GOT3 (cell line): ENCODE data around the gene DDX39B.

Experiments
- DNase-seq: peaks from one replicate; lab custom pipeline; 2025; ENCODE audit warnings: mixed read lengths; lab: John Stamatoyannopoulos, UW

The DDX39B gene

GRCh38 chr6:31547727-31548543 is 6.1 kb upstream of the DDX39B start:
- DNase-seq, result no peak

- DNase-seq, result peak; percentile 75
These were observed 5.3 kb upstream of the DDX39B start, which contains the start of gene NFKBIL1 for GRCh38 chr6:31546958-31547726. NFKBIL1 (plus strand) TSS chr6:31547608; CDS start chr6:31547695, 87 bp downstream.

GRCh38 chr6:31546339-31546957 is 4.6 kb upstream of the DDX39B start, which contains the start of gene ATP6V1G2:
ATP6V1G2 (minus strand) TSS chr6:31546608; CDS start chr6:31546559, 49 bp downstream.
- peak; percentile 72 for DNase-seq

- DNase-seq, result no peak
These were observed 3.5 kb upstream of the DDX39B start for GRCh38 chr6:31545291-31545690.

GRCh38 chr6:31544676-31545075 is 2.9 kb upstream of the DDX39B start:
- DNase-seq, result no peak

- DNase-seq, result no peak
These were observed 1.8 kb upstream of the DDX39B start for GRCh38 chr6:31543639-31544038.

- no peak for DNase-seq
These were observed 645 bp downstream of the DDX39B start for GRCh38 chr6:31541059-31541657.

GRCh38 chr6:31540640-31541039 is 1.2 kb downstream of the DDX39B start:
- DNase-seq, result no peak

GRCh38 chr6:31538805-31539400 is 2.9 kb downstream of the DDX39B start:
- DNase-seq, result no peak

- no peak for DNase-seq
These were observed 6.1 kb downstream of the DDX39B start for GRCh38 chr6:31535538-31536324.

- no peak for DNase-seq
These were observed 7.2 kb downstream of the DDX39B start for GRCh38 chr6:31534521-31535040.

- DNase-seq, result no peak
These were observed 7.8 kb downstream of the DDX39B start for GRCh38 chr6:31534011-31534410.

- DNase-seq, result no peak
These were observed 8.4 kb downstream of the DDX39B start for GRCh38 chr6:31533455-31533841.

- DNase-seq, result no peak
These were observed 9.0 kb downstream of the DDX39B start for GRCh38 chr6:31532644-31533454.

GRCh38 chr6:31531771-31532643 is 9.8 kb downstream of the DDX39B start:
- DNase-seq, result no peak

GRCh38 chr6:31531162-31531561 is 10.6 kb downstream of the DDX39B start:
- no peak for DNase-seq

GRCh38 chr6:31530659-31531058 is 11.1 kb downstream of the DDX39B start:
- DNase-seq, result no peak

- no peak for DNase-seq
These were observed 12.3 kb downstream of the DDX39B start for GRCh38 chr6:31529329-31530150.
